Right lobe of liver (tissue), 6 donors: ENCODE data around the gene SYT17. TPM values are rescaled to one million over a fixed set of nuclear protein-coding genes. Genes with fewer than 3 reads are reported as not detected.
A peak's percentile ranks its signal among the peaks of the same experiment; 100 is the strongest.

Experiments used
- ATAC-seq, 4 donors: fragments of 200-7000 bp; cut with Tn5 transposase; one replicate each; pipeline ENCODE4 v1.9.1; 2020; ENCODE audit warnings: mild to moderate bottlenecking in 4 of 4, moderate library complexity in 4 of 4
- DNase-seq, 3 donors: peaks; one replicate each; pipeline ENCODE4 v3.0.0-alpha.2; 2020
- H3K27ac ChIP-seq, 3 donors: fragments of 200-600 bp; one replicate each; pipeline ENCODE4 v1.8.0; 2022
- H3K27me3 ChIP-seq, 2 donors: fragments of 200-600 bp; one replicate each; pipeline ENCODE4 v1.8.0; 2022
- H3K36me3 ChIP-seq, 4 donors: fragments of 200-600 bp; sonication (generic) in 1 of 4; one replicate each; pipeline versions ENCODE4 v1.5.1 to v1.8.0; 2017 to 2022; ENCODE audit warnings: control low read depth in 1 of 4
- H3K4me1 ChIP-seq, 4 donors: fragments of 200-600 bp; sonication (generic) in 1 of 4; one replicate each; pipeline versions ENCODE4 v1.5.1 to v1.8.0; 2017 to 2022; ENCODE audit warnings: control low read depth in 1 of 4
- H3K4me3 ChIP-seq, 3 donors: fragments of 200-600 bp; one replicate each; pipeline ENCODE4 v1.8.0; 2022
- H3K9me3 ChIP-seq, 4 donors: fragments of 200-600 bp; sonication (generic) in 1 of 4; one replicate each; pipeline versions ENCODE4 v1.5.1 to v1.8.0; 2017 to 2022; ENCODE audit warnings: control low read depth in 1 of 4
- POLR2A ChIP-seq: fragments of 450-650 bp; IDR thresholded peaks from one replicate; pipeline ENCODE4 v1.6.1; 2017; ENCODE audit warnings: antibody characterized with exemption, mild to moderate bottlenecking
- WGBS: methylation state at CpG from one replicate; pipeline ENCODE4 v1.1.6; 2018; ENCODE audit warnings: low coverage, low lambda C conversion rate; ENCODE audit not compliant: insufficient coverage; ENCODE audit errors: missing lambda C conversion rate; 5-methylcytosine and 5-hydroxymethylcytosine counted together
- intact Hi-C, 2 donors: fragments of 100-400 bp; cut with DNase I; formaldehyde crosslinking; loops; one replicate each; pipeline versions ENCODE4 v1.11.2 to v1.14.1; 2022
- total RNA-seq, 6 experiments: library from RNA; depleted of rRNA in 2 of 6; stranded (reverse); fragments of >200 nt in 2 of 6; fragmentation: NEBNext Ultra II Directional in 3 of 6; extraction: Animal tissue kit (Norgen Biotek cat#: 25700) in 3 of 6; gene quantifications; one replicate each; pipeline versions ENCODE4 v1.1.0 to v1.2.4, GENCODE V29; 2016 to 2023
- TF ChIP-seq, protein P1 (sequence below), 4 donors: fragments of 200-600 bp in 3 of 4; fragments of 450-650 bp in 1 of 4; IDR thresholded peaks; one replicate each; pipeline versions ENCODE4 v1.5.1 to v1.8.0; 2016 to 2022; ENCODE audit warnings: antibody characterized with exemption in 4 of 4, mild to moderate bottlenecking in 2 of 4
- donor health status: DM: no; HTN: yes; CAD: no.
- donor health status: DM: no; HTN: no; CAD: no.
- donor health status: DM: no; HTN: no; CAD: no.
- donor health status: DM: no; HTN: yes; CAD: no.
- donor health status: DM: no; HTN: yes; CAD: no.

The SYT17 gene
- total RNA-seq, 6 experiments from 2014 or later: 8.2 to 14.1 (median 9.5) TPM

GRCh38 chr16:19136549-19137196, 31.4 kb upstream of the SYT17 start:
- Histone ChIP-seq H3K27ac (no peak overlapping the region), H3K9me3 (no peaks in the 10 kb centered on the region), H3K27me3 (no peaks in the 10 kb centered on the region), H3K4me3 (no peak overlapping the region), H3K36me3 (no peaks in the 10 kb centered on the region), H3K4me1 (peaks cover 0 to 6% (median 2%) of the 10 kb centered on the region in 4 donors)
- intact Hi-C loops: no loop called here
- WGBS: 52% methylated on average over 7 of the region's 10 CpGs
- ATAC-seq (peak; percentile 31 to 69 (median 42)), DNase-seq (no peak)
- no peak for TF ChIP-seq POLR2A
- TF ChIP-seq, protein P1, sequence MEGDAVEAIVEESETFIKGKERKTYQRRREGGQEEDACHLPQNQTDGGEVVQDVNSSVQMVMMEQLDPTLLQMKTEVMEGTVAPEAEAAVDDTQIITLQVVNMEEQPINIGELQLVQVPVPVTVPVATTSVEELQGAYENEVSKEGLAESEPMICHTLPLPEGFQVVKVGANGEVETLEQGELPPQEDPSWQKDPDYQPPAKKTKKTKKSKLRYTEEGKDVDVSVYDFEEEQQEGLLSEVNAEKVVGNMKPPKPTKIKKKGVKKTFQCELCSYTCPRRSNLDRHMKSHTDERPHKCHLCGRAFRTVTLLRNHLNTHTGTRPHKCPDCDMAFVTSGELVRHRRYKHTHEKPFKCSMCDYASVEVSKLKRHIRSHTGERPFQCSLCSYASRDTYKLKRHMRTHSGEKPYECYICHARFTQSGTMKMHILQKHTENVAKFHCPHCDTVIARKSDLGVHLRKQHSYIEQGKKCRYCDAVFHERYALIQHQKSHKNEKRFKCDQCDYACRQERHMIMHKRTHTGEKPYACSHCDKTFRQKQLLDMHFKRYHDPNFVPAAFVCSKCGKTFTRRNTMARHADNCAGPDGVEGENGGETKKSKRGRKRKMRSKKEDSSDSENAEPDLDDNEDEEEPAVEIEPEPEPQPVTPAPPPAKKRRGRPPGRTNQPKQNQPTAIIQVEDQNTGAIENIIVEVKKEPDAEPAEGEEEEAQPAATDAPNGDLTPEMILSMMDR (IDR thresholded peaks at IDR 0.05): no peak

GRCh38 chr16:19137201-19138128, 30.6 kb upstream of the SYT17 start:
- no peak overlapping the region for H3K27ac ChIP-seq
- ATAC-seq: no peak
- no peak overlapping the region for H3K4me3 ChIP-seq
- no peak for DNase-seq
- H3K9me3 ChIP-seq: no peaks in the 10 kb centered on the region
- TF ChIP-seq, protein P1 (IDR thresholded peaks at IDR 0.05): no peak
- no peak for TF ChIP-seq POLR2A
- intact Hi-C loops: no loop called here
- 64% methylated on average over 6 of the region's 6 CpGs for WGBS
- H3K4me1 ChIP-seq: peaks cover 0 to 2% (median 0%) of the 10 kb centered on the region in 4 donors
- no peaks in the 10 kb centered on the region for H3K27me3 ChIP-seq
- no peaks in the 10 kb centered on the region for H3K36me3 ChIP-seq

DNA sequence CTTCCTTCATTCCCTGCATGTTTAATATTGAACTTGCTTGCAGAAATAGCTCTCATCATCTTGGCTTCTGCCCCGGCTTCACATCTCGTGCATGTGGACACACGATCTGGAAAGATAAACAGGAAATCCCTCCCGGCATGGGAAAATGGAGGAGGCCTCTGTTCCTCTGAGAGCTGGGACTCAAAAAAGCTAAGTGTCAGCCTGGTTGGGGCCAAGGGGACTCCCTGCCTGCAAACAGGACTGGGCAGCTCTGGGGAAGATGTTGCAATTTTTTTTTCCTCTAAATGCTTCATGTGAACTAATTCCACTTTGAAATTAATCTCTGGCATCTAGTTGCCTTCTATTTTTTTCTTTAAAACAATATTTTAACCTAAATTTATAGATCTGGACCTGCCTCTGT, 29.4 kb upstream of the SYT17 start:
- ATAC-seq (peak; percentile 77 to 88 (median 82)), DNase-seq (peak; percentile 59 to 61 (median 60))
- no peaks in the 10 kb centered on the region for H3K36me3 ChIP-seq
- H3K27me3 ChIP-seq: no peaks in the 10 kb centered on the region
- intact Hi-C loops: no loop called here
- H3K27ac ChIP-seq: no peak overlapping the region
- WGBS: 10% methylated on average over 4 of the region's 4 CpGs
- TF ChIP-seq POLR2A: no peak
- TF ChIP-seq, protein P1 (IDR thresholded peaks at IDR 0.05): no peak
- H3K4me3 ChIP-seq: no peak overlapping the region
- no peaks in the 10 kb centered on the region for H3K9me3 ChIP-seq
- H3K4me1 ChIP-seq: peaks cover 0 to 2% (median 0%) of the 10 kb centered on the region in 4 donors

GRCh38 chr16:19139436-19140091, 28.5 kb upstream of the SYT17 start:
- no peak for DNase-seq
- no peak for ATAC-seq
- no peaks in the 10 kb centered on the region for H3K36me3 ChIP-seq
- no peaks in the 10 kb centered on the region for H3K27me3 ChIP-seq
- no peak overlapping the region for H3K27ac ChIP-seq
- H3K9me3 ChIP-seq: no peaks in the 10 kb centered on the region
- no peak for TF ChIP-seq POLR2A
- TF ChIP-seq, protein P1 (IDR thresholded peaks at IDR 0.05): no peak
- H3K4me3 ChIP-seq: no peak overlapping the region
- peaks cover 0 to 2% (median 0%) of the 10 kb centered on the region in 4 donors for H3K4me1 ChIP-seq
- WGBS: 74% methylated on average over 4 of the region's 5 CpGs
- intact Hi-C loops: no loop called here
